ENCODE results near the gene ZNF341.

The ZNF341 gene

GRCh38 chr20:33765592-33765991 lies 33.8 kb downstream of the ZNF341 start:
- Mint-ChIP-seq H3K9me3 (no peaks in the 10 kb centered on the region), H3K4me3 (no peak overlapping the region), H3K36me3 (ENCODE audit: low read depth) (peaks cover 33% of the 10 kb centered on the region), H3K27me3 (no peaks in the 10 kb centered on the region), H3K4me1 (ENCODE audit: low read depth) (no peaks in the 10 kb centered on the region), H3K27ac (no peak overlapping the region)

- H3K27me3 Mint-ChIP-seq, result no peaks in the 10 kb centered on the region
- H3K27ac Mint-ChIP-seq, result peak overlapping the region; percentile 26
- H3K9me3 Mint-ChIP-seq, result no peaks in the 10 kb centered on the region
- no peak overlapping the region for H3K4me3 Mint-ChIP-seq
- H3K36me3 Mint-ChIP-seq (ENCODE audit: low read depth), result peaks cover 33% of the 10 kb centered on the region
- no peaks in the 10 kb centered on the region for H3K4me1 Mint-ChIP-seq (ENCODE audit: low read depth)
Observed at GRCh38 chr20:33766686-33767085, 34.9 kb downstream of the ZNF341 start.

DNA sequence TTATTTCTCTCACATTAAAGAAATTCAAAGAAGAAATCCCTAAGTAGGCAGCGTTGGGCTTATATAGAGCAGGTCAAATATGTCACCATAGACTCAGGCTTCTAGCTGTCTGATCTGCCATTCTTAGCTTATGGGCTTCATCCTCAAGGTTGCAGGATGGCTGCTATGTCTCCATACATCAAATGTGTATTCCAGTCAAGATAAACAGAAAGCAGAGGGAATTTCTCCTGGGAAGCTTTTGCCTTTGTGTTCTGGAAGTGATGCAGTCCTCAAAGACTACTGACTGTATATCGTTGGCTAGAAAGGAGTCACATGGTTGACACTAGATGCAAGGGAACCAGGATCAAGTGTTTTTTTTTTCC lies 36.0 kb downstream of the ZNF341 start:
- peaks cover 31% of the 10 kb centered on the region for H3K36me3 Mint-ChIP-seq (ENCODE audit: low read depth)
- H3K4me3 Mint-ChIP-seq, result no peak overlapping the region
- no peak overlapping the region for H3K27ac Mint-ChIP-seq
- no peaks in the 10 kb centered on the region for H3K27me3 Mint-ChIP-seq
- H3K4me1 Mint-ChIP-seq (ENCODE audit: low read depth), result peaks cover 4% of the 10 kb centered on the region
- no peaks in the 10 kb centered on the region for H3K9me3 Mint-ChIP-seq

GRCh38 chr20:33769043-33769442 lies 37.2 kb downstream of the ZNF341 start:
- H3K27me3 Mint-ChIP-seq, result no peaks in the 10 kb centered on the region
- H3K9me3 Mint-ChIP-seq, result no peaks in the 10 kb centered on the region
- peaks cover 17% of the 10 kb centered on the region for H3K4me1 Mint-ChIP-seq (ENCODE audit: low read depth)
- H3K4me3 Mint-ChIP-seq, result no peak overlapping the region
- no peak overlapping the region for H3K27ac Mint-ChIP-seq
- H3K36me3 Mint-ChIP-seq (ENCODE audit: low read depth), result peaks cover 32% of the 10 kb centered on the region

GRCh38 chr20:33770005-33770404 lies 38.2 kb downstream of the ZNF341 start:
- peaks cover 35% of the 10 kb centered on the region for H3K36me3 Mint-ChIP-seq (ENCODE audit: low read depth)
- no peaks in the 10 kb centered on the region for H3K27me3 Mint-ChIP-seq
- H3K4me3 Mint-ChIP-seq, result no peak overlapping the region
- no peak overlapping the region for H3K27ac Mint-ChIP-seq
- peaks cover 25% of the 10 kb centered on the region for H3K4me1 Mint-ChIP-seq (ENCODE audit: low read depth)
- H3K9me3 Mint-ChIP-seq, result no peaks in the 10 kb centered on the region

DNA sequence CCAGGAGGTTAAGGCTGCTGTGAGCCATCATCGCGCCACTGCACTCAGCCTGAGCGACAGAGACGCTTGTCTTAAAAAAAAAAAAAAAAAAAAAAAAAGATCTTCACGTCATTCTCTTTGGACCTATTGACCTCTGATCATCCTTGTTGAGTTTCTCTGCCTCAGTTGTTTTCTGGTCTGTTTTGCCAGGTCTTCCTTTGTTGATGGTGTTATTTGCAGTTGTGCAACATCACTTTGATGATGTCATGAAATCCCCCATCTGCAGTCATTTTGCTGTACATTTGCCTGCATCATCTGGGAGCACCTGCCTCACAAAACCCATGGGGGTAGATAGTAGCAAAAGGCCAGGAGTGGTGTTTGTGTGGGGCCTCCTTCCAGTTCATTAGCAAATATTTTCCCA lies 40.1 kb downstream of the ZNF341 start:
- Mint-ChIP-seq H3K4me3 (no peak overlapping the region), H3K27me3 (no peaks in the 10 kb centered on the region), H3K4me1 (ENCODE audit: low read depth) (peaks cover 25% of the 10 kb centered on the region), H3K36me3 (ENCODE audit: low read depth) (peaks cover 26% of the 10 kb centered on the region), H3K27ac (no peak overlapping the region), H3K9me3 (no peaks in the 10 kb centered on the region)

DNA sequence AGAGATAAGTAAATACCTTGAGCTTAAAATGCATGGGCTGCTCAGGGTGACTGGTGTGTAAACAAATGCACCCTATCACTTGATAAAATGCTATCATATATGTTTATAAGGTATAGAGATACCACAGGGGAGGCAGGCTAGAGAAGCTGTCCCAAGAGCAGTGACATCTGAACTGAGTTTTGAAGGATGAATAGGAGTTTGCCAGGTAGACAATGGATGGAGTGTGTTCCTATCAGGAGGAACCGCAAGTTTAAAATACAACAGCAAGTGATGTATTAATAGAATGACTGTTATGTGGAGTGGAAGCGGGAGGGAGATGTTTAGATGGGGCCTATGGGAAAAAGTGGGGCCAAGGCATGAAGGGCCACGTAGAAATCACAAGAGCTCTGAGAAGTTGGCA lies 40.6 kb downstream of the ZNF341 start:
- Mint-ChIP-seq H3K27ac (peak overlapping the region; percentile 32), H3K4me1 (ENCODE audit: low read depth) (peaks cover 25% of the 10 kb centered on the region), H3K27me3 (no peaks in the 10 kb centered on the region), H3K9me3 (no peaks in the 10 kb centered on the region), H3K36me3 (ENCODE audit: low read depth) (peaks cover 26% of the 10 kb centered on the region), H3K4me3 (no peak overlapping the region)

GRCh38 chr20:33773412-33774089 lies 41.8 kb downstream of the ZNF341 start:
- Mint-ChIP-seq H3K27me3 (no peaks in the 10 kb centered on the region), H3K27ac (no peak overlapping the region), H3K4me3 (no peak overlapping the region), H3K36me3 (ENCODE audit: low read depth) (peaks cover 22% of the 10 kb centered on the region), H3K4me1 (ENCODE audit: low read depth) (peaks cover 34% of the 10 kb centered on the region), H3K9me3 (no peaks in the 10 kb centered on the region)

DNA sequence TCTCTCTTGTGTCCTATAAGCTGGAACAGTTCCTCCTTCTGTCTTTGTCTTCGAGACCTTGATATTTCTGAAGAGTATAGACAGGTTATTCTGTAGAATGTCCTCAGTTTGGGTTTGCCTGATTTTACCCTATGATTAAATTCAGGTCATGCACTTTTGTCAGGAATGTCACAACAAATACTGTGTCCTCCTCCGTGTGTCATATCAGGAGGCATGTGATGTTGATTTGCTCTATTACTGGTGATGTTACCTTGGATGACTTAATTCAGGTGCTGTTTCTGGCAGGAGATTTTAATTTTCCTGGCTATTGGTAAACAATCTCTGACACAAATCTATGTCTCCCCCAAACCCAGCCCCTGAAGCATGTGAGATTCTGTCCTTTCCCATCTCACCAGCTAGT lies 46.0 kb downstream of the ZNF341 start:
- Mint-ChIP-seq H3K4me3 (no peak overlapping the region), H3K4me1 (ENCODE audit: low read depth) (peaks cover 43% of the 10 kb centered on the region), H3K36me3 (ENCODE audit: low read depth) (peaks cover 26% of the 10 kb centered on the region), H3K9me3 (no peaks in the 10 kb centered on the region), H3K27ac (peak overlapping the region; percentile 67), H3K27me3 (no peaks in the 10 kb centered on the region)

GRCh38 chr20:33781133-33781532 lies 49.3 kb downstream of the ZNF341 start:
- Mint-ChIP-seq H3K4me1 (ENCODE audit: low read depth) (peaks cover 23% of the 10 kb centered on the region), H3K9me3 (no peaks in the 10 kb centered on the region), H3K36me3 (ENCODE audit: low read depth) (peaks cover 17% of the 10 kb centered on the region), H3K27me3 (no peaks in the 10 kb centered on the region), H3K27ac (peak overlapping the region; percentile 71), H3K4me3 (no peak overlapping the region)

- Mint-ChIP-seq H3K4me1 (ENCODE audit: low read depth) (peaks cover 23% of the 10 kb centered on the region), H3K27ac (no peak overlapping the region), H3K9me3 (no peaks in the 10 kb centered on the region), H3K36me3 (ENCODE audit: low read depth) (peaks cover 17% of the 10 kb centered on the region), H3K4me3 (no peak overlapping the region), H3K27me3 (no peaks in the 10 kb centered on the region)
Observed at GRCh38 chr20:33781945-33782344, 50.1 kb downstream of the ZNF341 start.

DNA sequence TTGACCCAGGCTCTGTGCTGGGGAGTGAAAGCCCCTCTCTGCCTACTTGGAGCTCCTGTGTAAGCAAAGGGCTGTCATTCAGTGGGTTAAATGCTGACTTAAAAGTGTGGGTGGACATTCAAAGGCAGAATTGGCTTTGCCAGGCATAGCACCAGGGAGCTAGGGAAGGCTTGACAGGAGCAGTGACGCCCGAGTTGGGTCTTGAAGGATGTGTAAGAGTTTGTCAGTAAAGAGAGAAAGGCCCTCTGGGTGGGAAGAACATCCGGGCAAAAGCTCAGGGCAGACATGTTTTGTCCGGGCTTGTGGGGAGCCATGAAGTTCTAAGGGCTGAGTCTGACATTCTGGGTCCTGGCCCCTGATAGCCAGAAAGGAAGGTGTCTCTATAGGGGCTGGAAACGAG lies 51.5 kb downstream of the ZNF341 start:
- H3K4me3 Mint-ChIP-seq, result no peak overlapping the region
- no peaks in the 10 kb centered on the region for H3K27me3 Mint-ChIP-seq
- peaks cover 22% of the 10 kb centered on the region for H3K4me1 Mint-ChIP-seq (ENCODE audit: low read depth)
- no peak overlapping the region for H3K27ac Mint-ChIP-seq
- peaks cover 17% of the 10 kb centered on the region for H3K36me3 Mint-ChIP-seq (ENCODE audit: low read depth)
- no peaks in the 10 kb centered on the region for H3K9me3 Mint-ChIP-seq

DNA sequence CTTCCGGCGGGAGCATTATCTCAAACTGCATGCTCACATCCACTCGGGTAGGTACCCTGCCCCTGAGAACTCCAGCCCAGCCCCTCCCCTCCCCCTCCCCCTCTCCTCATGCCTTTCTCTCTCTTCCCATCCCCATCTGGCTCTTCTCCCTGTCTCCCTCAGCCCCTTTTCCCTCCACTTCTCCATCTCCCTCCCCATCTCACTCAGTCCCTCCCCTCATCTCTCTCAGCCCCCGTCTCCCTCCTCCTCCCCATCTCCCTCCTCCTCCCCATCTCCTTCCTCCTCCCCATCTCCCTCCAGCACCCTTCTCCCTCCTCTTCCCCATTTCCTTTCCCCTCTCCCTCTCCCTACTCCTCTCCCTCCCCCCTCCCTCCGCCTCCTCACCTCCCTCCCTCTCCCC lies 52.0 kb downstream of the ZNF341 start:
- peaks cover 16% of the 10 kb centered on the region for H3K4me1 Mint-ChIP-seq (ENCODE audit: low read depth)
- no peak overlapping the region for H3K4me3 Mint-ChIP-seq
- H3K9me3 Mint-ChIP-seq, result no peaks in the 10 kb centered on the region
- H3K36me3 Mint-ChIP-seq (ENCODE audit: low read depth), result peaks cover 16% of the 10 kb centered on the region
- no peaks in the 10 kb centered on the region for H3K27me3 Mint-ChIP-seq
- H3K27ac Mint-ChIP-seq, result no peak overlapping the region

GRCh38 chr20:33784225-33784624 lies 52.4 kb downstream of the ZNF341 start:
- no peak overlapping the region for H3K4me3 Mint-ChIP-seq
- peaks cover 13% of the 10 kb centered on the region for H3K4me1 Mint-ChIP-seq (ENCODE audit: low read depth)
- no peak overlapping the region for H3K27ac Mint-ChIP-seq
- H3K9me3 Mint-ChIP-seq, result no peaks in the 10 kb centered on the region
- peaks cover 12% of the 10 kb centered on the region for H3K36me3 Mint-ChIP-seq (ENCODE audit: low read depth)
- H3K27me3 Mint-ChIP-seq, result no peaks in the 10 kb centered on the region

DNA sequence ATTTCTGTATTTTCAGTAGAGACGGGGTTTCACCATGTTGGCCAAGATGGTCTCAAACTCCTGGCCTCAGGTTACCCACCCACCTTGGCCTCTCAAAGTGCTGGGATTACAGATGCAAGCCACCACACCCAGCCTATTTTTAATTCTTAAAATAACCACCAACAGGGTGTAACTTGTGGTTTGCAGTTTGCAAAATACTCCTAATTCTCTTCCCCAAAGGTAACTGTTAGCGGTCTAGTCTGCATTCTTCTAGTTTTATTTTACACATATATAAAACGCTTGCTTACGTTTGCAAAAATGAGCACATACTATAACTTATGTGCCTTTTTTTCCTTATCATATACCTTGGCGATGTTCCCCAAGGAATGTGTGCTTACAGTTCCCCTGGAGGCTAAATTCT lies 53.7 kb downstream of the ZNF341 start:
- no peak overlapping the region for H3K27ac Mint-ChIP-seq
- H3K4me1 Mint-ChIP-seq (ENCODE audit: low read depth), result peaks cover 6% of the 10 kb centered on the region
- H3K27me3 Mint-ChIP-seq, result no peaks in the 10 kb centered on the region
- H3K4me3 Mint-ChIP-seq, result no peak overlapping the region
- peaks cover 10% of the 10 kb centered on the region for H3K36me3 Mint-ChIP-seq (ENCODE audit: low read depth)
- H3K9me3 Mint-ChIP-seq, result no peaks in the 10 kb centered on the region

GRCh38 chr20:33787253-33787891 lies 55.6 kb downstream of the ZNF341 start:
- H3K36me3 Mint-ChIP-seq (ENCODE audit: low read depth), result peaks cover 11% of the 10 kb centered on the region
- H3K4me1 Mint-ChIP-seq (ENCODE audit: low read depth), result peaks cover 6% of the 10 kb centered on the region
- peak overlapping the region; percentile 65 for H3K27ac Mint-ChIP-seq
- no peaks in the 10 kb centered on the region for H3K9me3 Mint-ChIP-seq
- H3K4me3 Mint-ChIP-seq, result no peak overlapping the region
- H3K27me3 Mint-ChIP-seq, result no peaks in the 10 kb centered on the region

All from stimulated activated naive CD8-positive, alpha-beta T cell treated with anti-CD3 and anti-CD28 coated beads, Interleukin-15, Interleukin-2, amounts not matched to agents 100 ng/mL and 50 ng/mL, for 24 hours (primary cell).